HFFc6 (cell line): ENCODE results near the gene RBM20. TPM values are rescaled to one million over a fixed set of nuclear protein-coding genes. Genes with fewer than 3 reads are reported as not detected.

Experiments used
- DNase-seq: peaks from one replicate; pipeline ENCODE4 v3.0.0-alpha.2; 2018
- H3K27ac Mint-ChIP-seq: 2 replicates; pipeline ENCODE4 v1.8.0; 2020; ENCODE audit warnings: mild to moderate bottlenecking, mixed read lengths
- H3K27me3 Mint-ChIP-seq: 2 replicates; pipeline ENCODE4 v1.8.0; 2021; ENCODE audit warnings: mild to moderate bottlenecking, moderate library complexity, mixed read lengths; ENCODE audit not compliant: insufficient read depth
- H3K36me3 Mint-ChIP-seq: 2 replicates; pipeline ENCODE4 v1.8.0; 2021; ENCODE audit warnings: low read depth, mixed read lengths
- H3K4me1 Mint-ChIP-seq: 2 replicates; pipeline ENCODE4 v1.8.0; 2020; ENCODE audit warnings: low read depth, mixed read lengths
- H3K4me3 Mint-ChIP-seq: 2 replicates; pipeline ENCODE4 v1.8.0; 2020; ENCODE audit warnings: mild to moderate bottlenecking, moderate library complexity, mixed read lengths
- H3K9me3 Mint-ChIP-seq: 2 replicates; pipeline ENCODE4 v1.8.0; 2020; ENCODE audit warnings: mild to moderate bottlenecking, mixed read lengths
- total RNA-seq, 6 experiments: library from RNA; stranded (reverse); fragmentation: NEBNext Ultra II Directional; extraction: Animal tissue kit (Norgen Biotek cat#: 25700); gene quantifications; 2 replicates in 1 of 6; 3 replicates in 5 of 6; pipeline ENCODE4 v1.2.3, GENCODE V29; 2021
- TF ChIP-seq, protein P1 (sequence below): fragments of 200-600 bp; sonication (generic); IDR thresholded peaks from 2 replicates; pipeline ENCODE4 v1.5.0; 2021; ENCODE audit warnings: antibody characterized with exemption, mild to moderate bottlenecking

RBM20 gene
- total RNA-seq, 6 experiments from 2014 or later: not detected

DNA sequence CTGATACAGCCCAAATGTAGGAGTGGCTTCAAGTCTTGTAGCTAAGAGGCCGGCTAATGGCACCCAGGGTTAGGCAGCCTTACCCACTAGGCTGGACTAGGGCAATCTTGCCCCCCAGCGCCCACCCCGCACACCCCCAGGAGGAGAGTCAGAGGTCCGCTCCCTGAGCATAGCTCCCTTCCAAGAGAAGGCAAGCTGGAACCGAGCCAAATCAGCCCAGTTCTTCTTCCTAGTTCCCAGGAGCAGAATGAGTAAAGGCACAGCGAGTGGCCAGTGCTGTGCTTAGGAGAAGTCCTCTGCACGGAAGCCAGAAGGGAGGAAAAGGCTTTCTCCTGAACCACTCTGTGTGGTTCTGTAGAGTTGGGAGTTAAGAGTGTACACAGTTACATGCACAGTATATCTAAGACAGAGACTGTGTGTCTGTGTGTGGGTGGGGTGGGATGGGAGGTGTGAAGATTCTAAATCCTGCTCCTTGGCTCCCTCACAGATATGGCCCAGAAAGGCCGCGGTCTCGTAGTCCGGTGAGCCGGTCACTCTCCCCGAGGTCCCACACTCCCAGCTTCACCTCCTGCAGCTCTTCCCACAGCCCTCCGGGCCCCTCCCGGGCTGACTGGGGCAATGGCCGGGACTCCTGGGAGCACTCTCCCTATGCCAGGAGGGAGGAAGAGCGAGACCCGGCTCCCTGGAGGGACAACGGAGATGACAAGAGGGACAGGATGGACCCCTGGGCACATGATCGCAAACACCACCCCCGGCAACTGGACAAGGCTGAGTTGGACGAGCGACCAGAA lies 167.8 kb downstream of the RBM20 start:
- H3K27ac Mint-ChIP-seq: no peak overlapping the region
- no peaks in the 10 kb centered on the region for H3K36me3 Mint-ChIP-seq
- no peak for DNase-seq
- no peaks in the 10 kb centered on the region for H3K4me1 Mint-ChIP-seq
- TF ChIP-seq, protein P1, sequence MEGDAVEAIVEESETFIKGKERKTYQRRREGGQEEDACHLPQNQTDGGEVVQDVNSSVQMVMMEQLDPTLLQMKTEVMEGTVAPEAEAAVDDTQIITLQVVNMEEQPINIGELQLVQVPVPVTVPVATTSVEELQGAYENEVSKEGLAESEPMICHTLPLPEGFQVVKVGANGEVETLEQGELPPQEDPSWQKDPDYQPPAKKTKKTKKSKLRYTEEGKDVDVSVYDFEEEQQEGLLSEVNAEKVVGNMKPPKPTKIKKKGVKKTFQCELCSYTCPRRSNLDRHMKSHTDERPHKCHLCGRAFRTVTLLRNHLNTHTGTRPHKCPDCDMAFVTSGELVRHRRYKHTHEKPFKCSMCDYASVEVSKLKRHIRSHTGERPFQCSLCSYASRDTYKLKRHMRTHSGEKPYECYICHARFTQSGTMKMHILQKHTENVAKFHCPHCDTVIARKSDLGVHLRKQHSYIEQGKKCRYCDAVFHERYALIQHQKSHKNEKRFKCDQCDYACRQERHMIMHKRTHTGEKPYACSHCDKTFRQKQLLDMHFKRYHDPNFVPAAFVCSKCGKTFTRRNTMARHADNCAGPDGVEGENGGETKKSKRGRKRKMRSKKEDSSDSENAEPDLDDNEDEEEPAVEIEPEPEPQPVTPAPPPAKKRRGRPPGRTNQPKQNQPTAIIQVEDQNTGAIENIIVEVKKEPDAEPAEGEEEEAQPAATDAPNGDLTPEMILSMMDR: no peak
- no peaks in the 10 kb centered on the region for H3K9me3 Mint-ChIP-seq
- H3K27me3 Mint-ChIP-seq: peaks cover 38% of the 10 kb centered on the region
- H3K4me3 Mint-ChIP-seq: no peak overlapping the region

GRCh38 chr10:110812583-110812982 lies 168.4 kb downstream of the RBM20 start:
- DNase-seq: no peak
- Mint-ChIP-seq H3K4me1 (no peaks in the 10 kb centered on the region), H3K27me3 (peaks cover 34% of the 10 kb centered on the region), H3K36me3 (no peaks in the 10 kb centered on the region), H3K9me3 (no peaks in the 10 kb centered on the region), H3K4me3 (no peak overlapping the region), H3K27ac (no peak overlapping the region)
- TF ChIP-seq, protein P1: no peak

DNA sequence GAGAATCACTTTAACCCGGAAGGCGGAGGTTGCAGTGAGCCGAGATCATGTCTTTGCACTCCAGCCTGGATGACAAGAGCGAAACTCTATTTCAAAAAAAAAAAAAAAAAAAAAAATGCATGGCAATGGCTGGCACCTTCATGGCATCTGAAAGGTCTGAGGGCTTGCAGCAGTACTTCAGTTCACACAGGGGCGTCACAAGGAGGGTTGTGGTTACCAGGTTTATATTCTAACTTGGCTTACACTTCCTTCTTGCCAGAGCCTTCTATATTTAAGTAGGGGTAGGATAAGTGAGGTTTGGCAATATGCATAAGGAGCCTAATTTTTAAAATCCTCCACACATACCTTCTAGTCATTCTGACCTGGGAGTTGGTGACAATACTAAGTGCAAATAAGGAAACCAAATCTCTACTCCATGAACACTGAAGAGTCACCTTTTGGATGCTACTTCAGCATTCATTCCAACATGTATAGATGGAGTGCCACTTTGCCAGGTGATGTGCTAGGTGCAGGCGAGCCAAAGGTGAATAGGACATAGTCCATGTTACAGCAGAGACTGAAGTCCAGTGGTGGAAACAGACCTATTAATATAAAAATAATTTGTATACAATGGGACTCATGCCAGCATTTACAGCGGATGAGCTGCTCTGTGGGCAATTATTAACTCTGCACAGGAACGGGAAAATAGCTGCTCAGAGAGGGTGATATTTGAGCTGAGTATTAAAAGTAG lies 169.8 kb downstream of the RBM20 start:
- H3K9me3 Mint-ChIP-seq: no peaks in the 10 kb centered on the region
- H3K36me3 Mint-ChIP-seq: no peaks in the 10 kb centered on the region
- TF ChIP-seq, protein P1: no peak
- no peak for DNase-seq
- H3K4me3 Mint-ChIP-seq: no peak overlapping the region
- no peak overlapping the region for H3K27ac Mint-ChIP-seq
- H3K27me3 Mint-ChIP-seq: peaks cover 28% of the 10 kb centered on the region
- no peaks in the 10 kb centered on the region for H3K4me1 Mint-ChIP-seq

- no peaks in the 10 kb centered on the region for H3K36me3 Mint-ChIP-seq
- H3K4me3 Mint-ChIP-seq: no peak overlapping the region
- H3K9me3 Mint-ChIP-seq: no peaks in the 10 kb centered on the region
- peaks cover 22% of the 10 kb centered on the region for H3K27me3 Mint-ChIP-seq
- DNase-seq: no peak
- H3K27ac Mint-ChIP-seq: no peak overlapping the region
- peaks cover 7% of the 10 kb centered on the region; the same call in 1 of the 2 replicates for H3K4me1 Mint-ChIP-seq
- TF ChIP-seq, protein P1: no peak
These were observed 171.3 kb downstream of the RBM20 start for GRCh38 chr10:110815354-110816004.

DNA sequence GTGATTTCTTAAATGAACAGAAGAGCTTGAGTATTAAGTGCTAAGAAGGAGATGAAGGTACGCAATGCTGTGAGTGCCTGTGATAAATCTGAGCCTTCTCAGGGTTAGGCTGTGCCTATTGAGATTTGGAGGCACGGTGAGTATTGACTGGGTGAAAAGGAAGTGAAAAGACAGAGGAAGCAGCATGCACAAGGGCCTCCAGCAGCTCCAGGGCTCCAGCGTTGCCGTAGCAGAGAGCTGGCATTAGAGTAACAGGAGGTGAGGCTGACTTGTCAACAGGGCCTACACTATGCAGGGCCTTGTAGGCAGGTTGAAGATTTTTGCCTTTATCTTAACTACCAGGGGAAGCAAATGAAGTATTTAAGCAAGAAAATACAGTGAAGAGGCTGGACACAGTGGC lies 173.5 kb downstream of the RBM20 start:
- Mint-ChIP-seq H3K27ac (no peak overlapping the region), H3K9me3 (no peaks in the 10 kb centered on the region), H3K4me3 (no peak overlapping the region), H3K36me3 (no peaks in the 10 kb centered on the region), H3K27me3 (peaks cover 23% of the 10 kb centered on the region), H3K4me1 (peaks cover 8% of the 10 kb centered on the region; the same call in 1 of the 2 replicates)
- TF ChIP-seq, protein P1: no peak
- DNase-seq: no peak
